GM23338 (cell line): ENCODE measurements around the gene HLCS. TPM values are rescaled to one million over a fixed set of nuclear protein-coding genes. Genes with fewer than 3 reads are reported as not detected.

ENCODE experiments used
- ATAC-seq: fragments of 200-7000 bp; cut with Tn5 transposase; 3 replicates; pipeline ENCODE4 v1.9.1; 2020
- DNase-seq: peaks from one replicate; pipeline ENCODE4 v3.0.0-alpha.2; 2015; ENCODE audit warnings: low spot score
- H2AFZ ChIP-seq: fragments of 200-600 bp; sonication (generic); 2 replicates; pipeline ENCODE4 v1.8.0; 2016; ENCODE audit warnings: antibody characterized with exemption, mild to moderate bottlenecking, moderate library complexity
- H3F3A ChIP-seq: fragments of 200-600 bp; sonication (generic); replicated peaks from 2 replicates; pipeline ENCODE4 v1.8.0; 2017; ENCODE audit warnings: antibody characterized with exemption, mixed run types, low read depth
- H3K27ac ChIP-seq: fragments of 200-600 bp; sonication (generic); 2 replicates; pipeline ENCODE4 v1.6.1; 2016; ENCODE audit warnings: low read depth
- H3K27me3 ChIP-seq: fragments of 200-600 bp; sonication (generic); 2 replicates; pipeline ENCODE4 v1.8.0; 2016; ENCODE audit warnings: mild to moderate bottlenecking, mixed run types, moderate library complexity; ENCODE audit not compliant: insufficient read depth
- H3K36me3 ChIP-seq: fragments of 200-600 bp; sonication (generic); 2 replicates; pipeline ENCODE4 v1.8.0; 2016; ENCODE audit warnings: mild to moderate bottlenecking; ENCODE audit not compliant: insufficient read depth
- H3K4me1 ChIP-seq: fragments of 200-600 bp; sonication (generic); 2 replicates; pipeline ENCODE4 v1.8.0; 2016; ENCODE audit warnings: mild to moderate bottlenecking, moderate library complexity; ENCODE audit not compliant: insufficient read depth
- H3K4me2 ChIP-seq: fragments of 200-600 bp; sonication (generic); 2 replicates; pipeline ENCODE4 v1.7.1; 2017; ENCODE audit warnings: mixed run types
- H3K4me3 ChIP-seq: fragments of 200-600 bp; sonication (generic); 2 replicates; pipeline ENCODE4 v1.6.1; 2016; ENCODE audit warnings: mixed run types
- H3K79me2 ChIP-seq: fragments of 200-600 bp; sonication (generic); replicated peaks from 2 replicates; pipeline ENCODE4 v1.8.0; 2017; ENCODE audit warnings: mild to moderate bottlenecking; ENCODE audit not compliant: insufficient read depth
- H3K9me2 ChIP-seq: fragments of 200-600 bp; sonication (generic); 2 replicates; pipeline ENCODE4 v1.8.0; 2017; ENCODE audit not compliant: insufficient read depth
- H4K20me1 ChIP-seq: fragments of 200-600 bp; sonication (generic); replicated peaks from 2 replicates; pipeline ENCODE4 v1.8.0; 2017; ENCODE audit warnings: mild to moderate bottlenecking; ENCODE audit not compliant: insufficient read depth
- H3K27ac Mint-ChIP-seq: 2 replicates; pipeline ENCODE4 v1.8.0; 2020; ENCODE audit warnings: inconsistent platforms, mild to moderate bottlenecking, moderate library complexity, mixed read lengths
- H3K27me3 Mint-ChIP-seq: 3 replicates; pipeline ENCODE4 v1.8.0; 2022; ENCODE audit warnings: low read depth, mild to moderate bottlenecking, moderate library complexity, mixed read lengths, inconsistent platforms; ENCODE audit not compliant: insufficient read depth, poor library complexity
- H3K36me3 Mint-ChIP-seq: 3 replicates; pipeline ENCODE4 v1.8.0; 2021; ENCODE audit warnings: low read depth, mild to moderate bottlenecking, inconsistent platforms, moderate library complexity, mixed read lengths
- H3K4me1 Mint-ChIP-seq: 3 replicates; pipeline ENCODE4 v1.8.0; 2020; ENCODE audit warnings: mild to moderate bottlenecking, inconsistent platforms, mixed read lengths
- H3K4me3 Mint-ChIP-seq: 3 replicates; pipeline ENCODE4 v1.8.0; 2021; ENCODE audit warnings: moderate library complexity, mild to moderate bottlenecking, inconsistent platforms, mixed read lengths
- H3K9me3 Mint-ChIP-seq: 3 replicates; pipeline ENCODE4 v1.8.0; 2020; ENCODE audit warnings: moderate library complexity, mild to moderate bottlenecking, inconsistent platforms, mixed read lengths
- CREB1 ChIP-seq: fragments of 250-450 bp; sonication (Bioruptor Pico); IDR thresholded peaks from 2 replicates; pipeline ENCODE4 v1.5.0; 2020; ENCODE audit warnings: low read depth, mild to moderate bottlenecking, moderate library complexity
- ETS1 ChIP-seq: IDR thresholded peaks from 2 replicates; pipeline ENCODE4 v1.6.1; 2016; ENCODE audit warnings: antibody characterized with exemption
- EZH2phosphoT487 ChIP-seq: fragments of 200-600 bp; sonication (generic); IDR thresholded peaks from one replicate; pipeline ENCODE4 v1.8.1; 2018; ENCODE audit warnings: antibody characterized with exemption; ENCODE audit not compliant: unreplicated experiment
- JUNB ChIP-seq: IDR thresholded peaks from one replicate; pipeline ENCODE4 v1.6.1; 2016; ENCODE audit warnings: antibody characterized with exemption; ENCODE audit not compliant: unreplicated experiment
- POLR2AphosphoS5 ChIP-seq: IDR thresholded peaks from 2 replicates; pipeline ENCODE4 v1.6.1; 2016; ENCODE audit warnings: antibody characterized with exemption, low read depth
- STAT1 ChIP-seq: IDR thresholded peaks from one replicate; pipeline ENCODE4 v1.6.1; 2016; ENCODE audit warnings: antibody characterized with exemption; ENCODE audit not compliant: unreplicated experiment
- polyA plus RNA-seq: library from polyadenylated mRNA; unstranded; fragments of >200 nt; fragmentation: Nextera tagmentation; extraction: Ambion mirVana; gene quantifications from 2 replicates; pipeline ENCODE4 v1.2.1, GENCODE V29; 2016
- total RNA-seq: library from RNA; depleted of rRNA; stranded (reverse); fragments of >200 nt; shearing (Covaris generic); gene quantifications from 2 replicates; pipeline ENCODE4 v1.2.3, GENCODE V29; 2014
- TF ChIP-seq, protein P1 (sequence below): fragments of 250-450 bp; sonication (Bioruptor Pico); IDR thresholded peaks from 2 replicates; pipeline ENCODE4 v1.5.0; 2020; ENCODE audit warnings: mild to moderate bottlenecking, moderate library complexity
- TF ChIP-seq, protein P2 (sequence below), 2 experiments: fragments of 200-600 bp in 1 of 2; sonication (generic) in 1 of 2; conservative IDR thresholded peaks; 2 replicates each; pipeline versions ENCODE4 v1.5.1 to v1.6.1; 2016 to 2017; ENCODE audit warnings: antibody characterized with exemption in 2 of 2, low read depth in 2 of 2, mild to moderate bottlenecking in 2 of 2, moderate library complexity in 1 of 2

HLCS gene
- total and polyA plus RNA-seq, 2 experiments from 2014 or later = 6.1 to 14.7 TPM

GRCh38 chr21:36759348-36760083 lies 207.0 kb downstream of the HLCS start:
- Histone ChIP-seq H3K9me2 (no peaks in the 10 kb centered on the region), H3K79me2 (no peaks in the 10 kb centered on the region), H3K4me3 (no peak overlapping the region), H3K36me3 (no peaks in the 10 kb centered on the region), H3K4me1 (no peaks in the 10 kb centered on the region), H4K20me1 (no peaks in the 10 kb centered on the region), H2AFZ (no peak overlapping the region), H3F3A (no peaks in the 10 kb centered on the region), H3K27ac (no peak overlapping the region), H3K4me2 (no peak overlapping the region), H3K27me3 (no peaks in the 10 kb centered on the region)
- no peaks in the 10 kb centered on the region for H3K9me3 Mint-ChIP-seq
- H3K27me3 Mint-ChIP-seq = peaks cover 6% of the 10 kb centered on the region
- ATAC-seq (no peak), DNase-seq (no peak)
- TF ChIP-seq STAT1 (no peak), EZH2phosphoT487 (no peak), POLR2AphosphoS5 (no peak), JUNB (no peak), CREB1 (CRISPR knock-in tag) (no peak), ETS1 (no peak)
- TF ChIP-seq, protein P1, sequence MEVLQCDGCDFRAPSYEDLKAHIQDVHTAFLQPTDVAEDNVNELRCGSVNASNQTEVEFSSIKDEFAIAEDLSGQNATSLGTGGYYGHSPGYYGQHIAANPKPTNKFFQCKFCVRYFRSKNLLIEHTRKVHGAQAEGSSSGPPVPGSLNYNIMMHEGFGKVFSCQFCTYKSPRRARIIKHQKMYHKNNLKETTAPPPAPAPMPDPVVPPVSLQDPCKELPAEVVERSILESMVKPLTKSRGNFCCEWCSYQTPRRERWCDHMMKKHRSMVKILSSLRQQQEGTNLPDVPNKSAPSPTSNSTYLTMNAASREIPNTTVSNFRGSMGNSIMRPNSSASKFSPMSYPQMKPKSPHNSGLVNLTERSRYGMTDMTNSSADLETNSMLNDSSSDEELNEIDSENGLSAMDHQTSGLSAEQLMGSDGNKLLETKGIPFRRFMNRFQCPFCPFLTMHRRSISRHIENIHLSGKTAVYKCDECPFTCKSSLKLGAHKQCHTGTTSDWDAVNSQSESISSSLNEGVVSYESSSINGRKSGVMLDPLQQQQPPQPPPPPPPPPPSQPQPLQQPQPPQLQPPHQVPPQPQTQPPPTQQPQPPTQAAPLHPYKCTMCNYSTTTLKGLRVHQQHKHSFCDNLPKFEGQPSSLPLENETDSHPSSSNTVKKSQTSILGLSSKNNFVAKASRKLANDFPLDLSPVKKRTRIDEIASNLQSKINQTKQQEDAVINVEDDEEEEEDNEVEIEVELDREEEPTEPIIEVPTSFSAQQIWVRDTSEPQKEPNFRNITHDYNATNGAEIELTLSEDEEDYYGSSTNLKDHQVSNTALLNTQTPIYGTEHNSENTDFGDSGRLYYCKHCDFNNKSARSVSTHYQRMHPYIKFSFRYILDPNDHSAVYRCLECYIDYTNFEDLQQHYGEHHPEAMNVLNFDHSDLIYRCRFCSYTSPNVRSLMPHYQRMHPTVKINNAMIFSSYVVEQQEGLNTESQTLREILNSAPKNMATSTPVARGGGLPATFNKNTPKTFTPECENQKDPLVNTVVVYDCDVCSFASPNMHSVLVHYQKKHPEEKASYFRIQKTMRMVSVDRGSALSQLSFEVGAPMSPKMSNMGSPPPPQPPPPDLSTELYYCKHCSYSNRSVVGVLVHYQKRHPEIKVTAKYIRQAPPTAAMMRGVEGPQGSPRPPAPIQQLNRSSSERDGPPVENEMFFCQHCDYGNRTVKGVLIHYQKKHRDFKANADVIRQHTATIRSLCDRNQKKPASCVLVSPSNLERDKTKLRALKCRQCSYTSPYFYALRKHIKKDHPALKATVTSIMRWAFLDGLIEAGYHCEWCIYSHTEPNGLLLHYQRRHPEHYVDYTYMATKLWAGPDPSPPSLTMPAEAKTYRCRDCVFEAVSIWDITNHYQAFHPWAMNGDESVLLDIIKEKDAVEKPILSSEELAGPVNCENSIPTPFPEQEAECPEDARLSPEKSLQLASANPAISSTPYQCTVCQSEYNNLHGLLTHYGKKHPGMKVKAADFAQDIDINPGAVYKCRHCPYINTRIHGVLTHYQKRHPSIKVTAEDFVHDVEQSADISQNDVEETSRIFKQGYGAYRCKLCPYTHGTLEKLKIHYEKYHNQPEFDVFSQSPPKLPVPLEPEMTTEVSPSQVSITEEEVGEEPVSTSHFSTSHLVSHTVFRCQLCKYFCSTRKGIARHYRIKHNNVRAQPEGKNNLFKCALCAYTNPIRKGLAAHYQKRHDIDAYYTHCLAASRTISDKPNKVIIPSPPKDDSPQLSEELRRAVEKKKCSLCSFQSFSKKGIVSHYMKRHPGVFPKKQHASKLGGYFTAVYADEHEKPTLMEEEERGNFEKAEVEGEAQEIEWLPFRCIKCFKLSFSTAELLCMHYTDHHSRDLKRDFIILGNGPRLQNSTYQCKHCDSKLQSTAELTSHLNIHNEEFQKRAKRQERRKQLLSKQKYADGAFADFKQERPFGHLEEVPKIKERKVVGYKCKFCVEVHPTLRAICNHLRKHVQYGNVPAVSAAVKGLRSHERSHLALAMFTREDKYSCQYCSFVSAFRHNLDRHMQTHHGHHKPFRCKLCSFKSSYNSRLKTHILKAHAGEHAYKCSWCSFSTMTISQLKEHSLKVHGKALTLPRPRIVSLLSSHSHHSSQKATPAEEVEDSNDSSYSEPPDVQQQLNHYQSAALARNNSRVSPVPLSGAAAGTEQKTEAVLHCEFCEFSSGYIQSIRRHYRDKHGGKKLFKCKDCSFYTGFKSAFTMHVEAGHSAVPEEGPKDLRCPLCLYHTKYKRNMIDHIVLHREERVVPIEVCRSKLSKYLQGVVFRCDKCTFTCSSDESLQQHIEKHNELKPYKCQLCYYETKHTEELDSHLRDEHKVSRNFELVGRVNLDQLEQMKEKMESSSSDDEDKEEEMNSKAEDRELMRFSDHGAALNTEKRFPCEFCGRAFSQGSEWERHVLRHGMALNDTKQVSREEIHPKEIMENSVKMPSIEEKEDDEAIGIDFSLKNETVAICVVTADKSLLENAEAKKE = no peak
- TF ChIP-seq, protein P2, sequence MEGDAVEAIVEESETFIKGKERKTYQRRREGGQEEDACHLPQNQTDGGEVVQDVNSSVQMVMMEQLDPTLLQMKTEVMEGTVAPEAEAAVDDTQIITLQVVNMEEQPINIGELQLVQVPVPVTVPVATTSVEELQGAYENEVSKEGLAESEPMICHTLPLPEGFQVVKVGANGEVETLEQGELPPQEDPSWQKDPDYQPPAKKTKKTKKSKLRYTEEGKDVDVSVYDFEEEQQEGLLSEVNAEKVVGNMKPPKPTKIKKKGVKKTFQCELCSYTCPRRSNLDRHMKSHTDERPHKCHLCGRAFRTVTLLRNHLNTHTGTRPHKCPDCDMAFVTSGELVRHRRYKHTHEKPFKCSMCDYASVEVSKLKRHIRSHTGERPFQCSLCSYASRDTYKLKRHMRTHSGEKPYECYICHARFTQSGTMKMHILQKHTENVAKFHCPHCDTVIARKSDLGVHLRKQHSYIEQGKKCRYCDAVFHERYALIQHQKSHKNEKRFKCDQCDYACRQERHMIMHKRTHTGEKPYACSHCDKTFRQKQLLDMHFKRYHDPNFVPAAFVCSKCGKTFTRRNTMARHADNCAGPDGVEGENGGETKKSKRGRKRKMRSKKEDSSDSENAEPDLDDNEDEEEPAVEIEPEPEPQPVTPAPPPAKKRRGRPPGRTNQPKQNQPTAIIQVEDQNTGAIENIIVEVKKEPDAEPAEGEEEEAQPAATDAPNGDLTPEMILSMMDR (conservative IDR thresholded peaks at IDR 0.05; ENCODE audit: low read depth in 2 of 2) = no peak
- H3K36me3 Mint-ChIP-seq = no peaks in the 10 kb centered on the region; the same call in 2 of the 3 replicates
- H3K4me3 Mint-ChIP-seq = no peak overlapping the region
- no peak overlapping the region for H3K27ac Mint-ChIP-seq
- H3K4me1 Mint-ChIP-seq = peaks cover 17% of the 10 kb centered on the region; the same call in 2 of the 3 replicates
